Kidney tubule cell (primary cell): ENCODE results near the gene TMEM198.

Source experiments
- DNase-seq: peaks from one replicate; pipeline ENCODE4 v3.0.0-alpha.2; 2018; ENCODE audit warnings: low spot score

TMEM198 gene

DNA sequence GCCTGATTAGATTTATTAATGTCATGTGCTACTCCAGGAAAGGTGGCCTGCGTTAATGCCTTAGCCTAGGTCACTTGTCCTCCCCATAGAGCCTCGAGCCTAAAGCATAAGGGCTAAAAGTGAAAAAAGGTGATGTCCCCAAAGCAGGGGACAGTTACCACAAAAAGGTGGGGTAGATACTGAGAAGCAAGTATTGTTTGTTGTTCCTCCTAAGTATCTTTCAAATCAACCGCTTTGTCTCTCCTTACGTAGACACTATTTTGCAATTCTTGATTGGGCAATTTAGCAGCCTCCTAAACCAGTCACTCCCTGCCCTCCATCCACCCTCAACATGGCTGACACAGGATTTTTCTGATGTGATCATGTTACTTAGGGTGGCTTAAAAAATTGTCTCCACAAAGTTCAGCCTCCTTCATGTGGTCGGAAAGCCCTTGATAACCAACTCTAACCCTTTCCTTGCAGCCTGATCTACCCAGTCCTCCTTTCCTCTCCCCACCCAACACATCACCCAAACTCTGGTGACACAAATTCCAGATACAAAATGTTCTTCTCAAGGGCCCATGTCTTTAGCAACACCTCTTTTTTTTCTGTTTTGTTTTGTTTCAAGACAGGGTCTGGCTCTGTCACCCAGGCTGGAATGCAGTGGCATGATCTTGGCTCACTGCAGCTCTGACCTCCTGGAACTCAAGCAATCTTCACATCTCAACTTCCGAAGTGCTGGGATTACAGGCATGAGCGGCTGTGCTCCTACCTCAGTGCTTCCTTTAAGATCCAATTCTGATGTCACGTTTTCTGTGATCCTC lies 35.2 kb downstream of the TMEM198 start:
- DNase-seq: no peak

DNA sequence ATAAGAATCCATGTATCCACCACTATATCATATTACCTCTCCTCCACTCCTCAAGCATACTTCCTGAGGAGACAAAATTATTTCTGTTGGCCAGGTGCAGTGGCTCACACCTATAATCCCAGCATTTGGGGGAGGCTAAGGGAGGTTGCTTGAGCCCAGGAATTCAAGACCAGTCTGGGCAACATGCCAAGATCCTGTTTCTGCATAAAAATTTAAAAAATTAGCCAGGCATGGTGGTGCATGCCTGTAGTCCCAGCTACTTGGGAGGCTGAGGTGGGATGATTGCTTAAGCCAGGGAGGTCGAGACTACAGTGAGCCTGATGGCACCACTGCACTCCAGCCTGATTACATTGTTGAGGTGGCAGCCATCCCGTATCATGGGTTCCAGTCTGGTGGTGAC lies 37.5 kb downstream of the TMEM198 start:
- no peak for DNase-seq

DNA sequence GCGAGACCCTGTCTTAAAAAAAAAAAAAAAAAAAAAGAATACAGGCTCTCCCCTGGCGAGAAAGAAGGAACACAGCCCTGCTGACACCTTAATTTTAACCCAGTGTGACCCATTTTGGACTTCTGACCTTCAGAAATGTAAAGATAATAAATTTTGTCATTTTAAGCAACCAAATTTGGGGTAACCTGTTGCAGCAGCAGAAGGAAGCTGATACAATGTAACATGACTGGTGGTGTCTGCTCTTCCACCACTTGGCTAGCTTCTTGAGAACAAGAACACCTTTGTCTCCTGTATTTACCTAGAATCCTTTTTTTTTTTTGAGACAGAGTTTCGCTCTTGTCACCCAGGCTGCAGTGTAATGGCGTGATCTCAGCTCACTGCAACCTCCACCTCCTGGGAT lies 47.3 kb downstream of the TMEM198 start:
- no peak for DNase-seq

DNA sequence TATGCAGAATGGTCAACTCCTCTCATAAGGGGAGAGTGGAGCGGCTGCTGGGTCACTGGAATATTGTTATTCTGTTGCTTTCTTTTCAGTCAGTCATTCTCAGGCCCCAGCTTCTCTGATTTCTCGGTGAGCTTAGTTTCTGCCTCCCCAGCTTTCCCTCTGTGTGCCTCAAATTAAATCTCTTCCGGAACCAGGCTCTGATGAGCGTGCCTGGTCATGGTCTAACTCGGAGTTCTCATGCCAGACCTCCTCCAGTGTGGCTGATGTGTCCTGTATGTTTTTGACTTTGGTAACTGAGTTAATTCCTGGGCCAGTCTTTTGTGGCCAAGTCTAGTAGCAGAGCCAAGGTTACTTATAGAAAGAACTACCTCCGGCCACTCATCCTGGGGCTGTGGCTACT lies 48.9 kb downstream of the TMEM198 start:
- peak; percentile 9 for DNase-seq

DNA sequence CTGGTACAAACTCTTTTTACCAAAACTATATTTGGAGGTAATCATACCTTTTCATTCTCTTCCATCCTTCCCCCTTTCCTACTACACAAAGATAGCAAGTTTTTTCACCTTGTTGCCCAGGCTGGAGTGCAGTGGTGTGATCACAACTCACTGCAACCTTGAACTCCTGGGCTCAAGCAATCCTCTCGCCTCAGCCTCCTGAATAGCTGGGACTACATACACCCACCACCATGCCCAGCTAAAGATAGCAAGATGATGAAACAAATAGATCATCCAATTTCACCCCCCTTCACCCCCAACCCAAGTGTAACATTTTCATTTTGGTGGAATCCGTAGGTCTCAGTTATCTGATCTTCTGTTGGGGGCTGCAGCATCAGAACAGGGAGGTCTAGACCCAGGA lies 49.3 kb downstream of the TMEM198 start:
- DNase-seq: no peak

DNA sequence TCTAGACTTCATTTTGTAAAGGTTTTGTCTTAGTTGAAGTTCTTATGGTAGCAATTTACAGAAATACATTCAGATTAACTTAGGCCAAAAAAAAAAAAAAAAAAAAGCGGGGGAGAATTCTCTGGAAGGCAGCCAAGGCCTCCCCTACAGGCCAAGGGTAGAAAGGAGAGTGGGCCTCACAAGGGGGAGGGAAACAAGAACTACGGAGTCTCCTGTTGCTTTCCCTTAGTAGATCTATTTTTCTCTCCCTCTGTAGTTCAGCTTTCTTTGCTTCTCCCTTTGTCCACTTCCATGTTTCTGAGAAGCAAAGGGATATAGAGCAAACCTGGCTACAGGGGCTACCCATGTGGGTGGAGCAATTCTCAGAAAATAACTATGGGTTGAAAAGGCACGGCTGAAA lies 51.4 kb downstream of the TMEM198 start:
- no peak for DNase-seq

DNA sequence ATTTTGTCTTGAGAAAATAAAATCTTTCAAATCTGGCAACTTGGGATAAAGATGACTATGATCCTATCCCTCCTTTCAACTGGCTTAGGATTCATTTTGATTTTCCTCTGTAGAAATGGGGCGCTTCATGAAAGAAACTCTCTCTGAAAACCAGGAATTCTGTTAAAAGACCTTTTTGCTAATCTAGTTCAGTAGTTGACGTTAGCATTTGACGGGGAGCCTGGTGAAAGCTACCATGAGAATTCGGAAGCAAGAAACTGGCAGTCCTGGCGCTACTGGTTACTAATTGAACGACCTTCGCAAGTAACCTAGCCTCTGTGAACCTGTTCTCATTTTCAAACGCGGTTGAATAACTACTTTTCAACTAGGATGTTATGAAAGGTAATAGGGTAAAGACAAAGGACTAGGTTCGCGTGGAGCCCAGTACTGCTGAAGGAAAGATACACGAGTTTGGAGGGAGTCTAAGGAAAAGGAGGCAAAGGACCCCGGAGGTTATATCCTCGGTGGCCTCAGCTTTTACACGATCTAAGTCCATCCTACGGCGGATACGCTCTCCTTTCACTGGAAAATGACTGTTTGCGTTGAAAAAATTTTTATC lies 53.2 kb downstream of the TMEM198 start:
- peak; percentile 48 for DNase-seq

DNA sequence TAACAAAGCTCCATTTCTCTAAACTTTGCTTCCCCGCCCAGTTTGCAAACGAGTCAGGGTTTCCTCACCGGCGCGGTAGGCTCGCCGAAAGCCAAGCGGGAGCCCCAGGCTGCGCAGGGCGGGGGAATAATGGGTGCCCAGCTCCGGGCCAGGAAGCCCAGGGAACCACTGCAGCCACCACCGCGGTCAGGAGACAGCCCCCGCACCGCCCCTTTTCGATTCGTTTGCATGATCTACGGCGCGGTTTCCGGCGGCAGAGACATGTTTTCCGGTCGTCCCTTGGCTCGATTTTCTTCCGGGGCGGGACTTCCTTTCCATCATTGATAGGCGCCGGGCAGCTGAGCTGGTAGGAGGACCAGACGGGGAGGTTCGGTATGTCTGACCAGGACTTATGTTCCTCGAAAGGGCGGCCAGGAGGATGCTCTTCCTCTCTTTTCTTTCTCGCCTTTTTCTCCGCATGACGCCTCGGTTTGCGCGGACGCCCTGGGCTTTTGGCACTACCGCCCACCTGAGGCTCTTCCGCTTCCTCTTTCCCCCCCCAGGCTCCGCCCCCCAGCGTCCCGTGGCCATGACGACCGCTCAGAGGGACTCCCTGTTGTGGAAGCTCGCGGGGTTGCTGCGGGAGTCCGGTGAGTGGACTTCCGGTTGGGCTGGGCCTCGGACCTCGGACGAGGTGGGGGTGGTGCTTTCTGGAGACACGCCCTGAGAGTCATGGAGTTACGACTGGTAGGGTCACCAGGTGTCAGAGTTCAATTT lies 53.9 kb downstream of the TMEM198 start, which contains the start of gene STK11IP:
TSS of gene STK11IP (plus strand) at position 306 of the 756 bp plus-strand sequence. CDS start at position 569, 263 bp downstream.
- DNase-seq: peak; percentile 98

DNA sequence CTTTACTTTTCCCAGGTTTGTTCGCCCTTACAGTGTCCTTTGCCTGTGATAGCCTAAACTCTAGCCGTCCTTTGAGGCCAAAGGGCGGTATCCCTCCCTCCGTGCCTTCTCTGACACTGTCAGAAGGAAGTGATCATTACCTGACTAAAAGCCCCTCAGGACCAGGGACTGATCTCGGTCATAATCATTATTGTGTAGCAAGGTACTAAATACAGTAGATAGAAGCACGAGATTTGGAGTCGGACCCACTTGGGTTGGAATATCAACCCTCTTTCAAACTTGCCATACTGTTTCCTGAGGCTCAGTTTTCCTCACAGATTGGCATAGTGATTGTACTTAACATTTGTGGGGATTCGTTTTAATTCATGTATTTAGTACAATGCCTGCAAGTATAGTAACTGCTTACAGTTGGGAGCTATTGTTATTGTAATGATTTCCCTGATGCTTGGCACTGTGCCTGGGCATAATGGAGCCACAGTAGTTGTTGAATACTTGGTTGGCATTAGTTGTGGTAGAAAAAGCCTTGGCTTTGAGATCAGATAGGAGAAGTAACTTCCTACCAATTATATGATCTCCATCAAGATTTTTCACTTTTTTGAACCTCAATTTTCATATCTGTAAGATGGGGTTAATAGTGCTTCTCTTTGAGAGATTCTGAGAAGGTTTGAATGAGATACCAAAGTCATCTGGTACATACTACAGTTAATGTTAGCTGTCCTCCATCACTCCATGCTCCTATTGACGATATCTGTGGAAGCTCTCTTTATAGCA lies 54.7 kb downstream of the TMEM198 start:
- DNase-seq: no peak
